Measurements from ENCODE around the gene ZNF653.

DNA sequence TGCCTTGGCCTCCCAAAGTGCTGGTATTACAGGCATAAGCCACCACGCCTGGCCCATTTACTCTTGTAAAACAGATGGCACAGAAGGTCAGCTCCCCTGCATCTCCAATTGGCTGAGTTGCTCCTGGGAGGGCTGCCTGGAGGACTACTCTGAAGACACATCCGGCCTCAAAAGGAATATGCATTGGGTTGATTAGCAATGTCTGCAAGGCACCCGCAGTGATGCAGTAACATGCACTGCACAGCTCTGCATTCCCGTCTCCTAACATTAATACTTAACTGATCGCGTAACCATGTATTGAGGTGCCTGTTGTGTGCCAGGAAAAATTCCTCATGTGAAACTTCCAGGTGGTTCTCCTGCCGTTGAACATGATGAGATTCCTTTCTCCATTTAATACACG is 29.8 kb downstream of the ZNF653 start:
- TF ChIP-seq, protein P1, sequence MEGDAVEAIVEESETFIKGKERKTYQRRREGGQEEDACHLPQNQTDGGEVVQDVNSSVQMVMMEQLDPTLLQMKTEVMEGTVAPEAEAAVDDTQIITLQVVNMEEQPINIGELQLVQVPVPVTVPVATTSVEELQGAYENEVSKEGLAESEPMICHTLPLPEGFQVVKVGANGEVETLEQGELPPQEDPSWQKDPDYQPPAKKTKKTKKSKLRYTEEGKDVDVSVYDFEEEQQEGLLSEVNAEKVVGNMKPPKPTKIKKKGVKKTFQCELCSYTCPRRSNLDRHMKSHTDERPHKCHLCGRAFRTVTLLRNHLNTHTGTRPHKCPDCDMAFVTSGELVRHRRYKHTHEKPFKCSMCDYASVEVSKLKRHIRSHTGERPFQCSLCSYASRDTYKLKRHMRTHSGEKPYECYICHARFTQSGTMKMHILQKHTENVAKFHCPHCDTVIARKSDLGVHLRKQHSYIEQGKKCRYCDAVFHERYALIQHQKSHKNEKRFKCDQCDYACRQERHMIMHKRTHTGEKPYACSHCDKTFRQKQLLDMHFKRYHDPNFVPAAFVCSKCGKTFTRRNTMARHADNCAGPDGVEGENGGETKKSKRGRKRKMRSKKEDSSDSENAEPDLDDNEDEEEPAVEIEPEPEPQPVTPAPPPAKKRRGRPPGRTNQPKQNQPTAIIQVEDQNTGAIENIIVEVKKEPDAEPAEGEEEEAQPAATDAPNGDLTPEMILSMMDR (IDR thresholded peaks at IDR 0.05) = no peak
- no peak for TF ChIP-seq POLR2A (IDR thresholded peaks at IDR 0.05)

Data from heart left ventricle (tissue), 13 donors.